Fibroblast of pulmonary artery (primary cell): ENCODE results near the gene SNX32.

ENCODE experiments used
- DNase-seq: peaks from one replicate; pipeline ENCODE4 v3.0.0-alpha.2; 2010; ENCODE audit warnings: low read depth
- H3K4me3 ChIP-seq: replicated peaks from 2 replicates; pipeline ENCODE4 v1.5.1; 2011; ENCODE audit warnings: low read depth, mild to moderate bottlenecking, control low read depth, low read length, moderate library complexity
- TF ChIP-seq, protein P1 (sequence below): IDR thresholded peaks from 2 replicates; pipeline ENCODE4 v1.5.1; 2011; ENCODE audit warnings: mild to moderate bottlenecking, control low read depth, low read length, inconsistent platforms; ENCODE audit errors: missing control alignments

The SNX32 gene

DNA sequence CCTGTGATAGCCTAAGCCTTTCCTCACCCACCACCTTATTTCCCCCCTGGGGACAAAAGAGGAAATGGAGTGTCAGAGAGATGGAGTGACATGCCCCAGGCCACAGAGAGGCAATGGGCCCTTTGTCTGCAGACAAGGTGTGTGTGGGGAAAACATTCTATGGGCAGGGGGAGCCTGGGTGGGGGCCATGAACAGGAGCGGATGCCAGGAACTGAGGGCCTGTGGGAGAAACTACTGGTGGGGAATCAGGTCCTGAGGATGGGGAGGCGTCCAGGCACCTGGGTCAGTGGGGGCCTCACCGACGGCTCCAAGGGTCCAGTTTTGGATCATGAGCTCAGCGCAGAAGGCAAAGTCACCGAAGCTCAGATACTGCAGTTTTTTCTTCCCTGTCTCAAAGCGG lies 51.5 kb downstream of the SNX32 start:
- DNase-seq = no peak
- TF ChIP-seq, protein P1, sequence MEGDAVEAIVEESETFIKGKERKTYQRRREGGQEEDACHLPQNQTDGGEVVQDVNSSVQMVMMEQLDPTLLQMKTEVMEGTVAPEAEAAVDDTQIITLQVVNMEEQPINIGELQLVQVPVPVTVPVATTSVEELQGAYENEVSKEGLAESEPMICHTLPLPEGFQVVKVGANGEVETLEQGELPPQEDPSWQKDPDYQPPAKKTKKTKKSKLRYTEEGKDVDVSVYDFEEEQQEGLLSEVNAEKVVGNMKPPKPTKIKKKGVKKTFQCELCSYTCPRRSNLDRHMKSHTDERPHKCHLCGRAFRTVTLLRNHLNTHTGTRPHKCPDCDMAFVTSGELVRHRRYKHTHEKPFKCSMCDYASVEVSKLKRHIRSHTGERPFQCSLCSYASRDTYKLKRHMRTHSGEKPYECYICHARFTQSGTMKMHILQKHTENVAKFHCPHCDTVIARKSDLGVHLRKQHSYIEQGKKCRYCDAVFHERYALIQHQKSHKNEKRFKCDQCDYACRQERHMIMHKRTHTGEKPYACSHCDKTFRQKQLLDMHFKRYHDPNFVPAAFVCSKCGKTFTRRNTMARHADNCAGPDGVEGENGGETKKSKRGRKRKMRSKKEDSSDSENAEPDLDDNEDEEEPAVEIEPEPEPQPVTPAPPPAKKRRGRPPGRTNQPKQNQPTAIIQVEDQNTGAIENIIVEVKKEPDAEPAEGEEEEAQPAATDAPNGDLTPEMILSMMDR = no peak
- no peak overlapping the region for H3K4me3 ChIP-seq

DNA sequence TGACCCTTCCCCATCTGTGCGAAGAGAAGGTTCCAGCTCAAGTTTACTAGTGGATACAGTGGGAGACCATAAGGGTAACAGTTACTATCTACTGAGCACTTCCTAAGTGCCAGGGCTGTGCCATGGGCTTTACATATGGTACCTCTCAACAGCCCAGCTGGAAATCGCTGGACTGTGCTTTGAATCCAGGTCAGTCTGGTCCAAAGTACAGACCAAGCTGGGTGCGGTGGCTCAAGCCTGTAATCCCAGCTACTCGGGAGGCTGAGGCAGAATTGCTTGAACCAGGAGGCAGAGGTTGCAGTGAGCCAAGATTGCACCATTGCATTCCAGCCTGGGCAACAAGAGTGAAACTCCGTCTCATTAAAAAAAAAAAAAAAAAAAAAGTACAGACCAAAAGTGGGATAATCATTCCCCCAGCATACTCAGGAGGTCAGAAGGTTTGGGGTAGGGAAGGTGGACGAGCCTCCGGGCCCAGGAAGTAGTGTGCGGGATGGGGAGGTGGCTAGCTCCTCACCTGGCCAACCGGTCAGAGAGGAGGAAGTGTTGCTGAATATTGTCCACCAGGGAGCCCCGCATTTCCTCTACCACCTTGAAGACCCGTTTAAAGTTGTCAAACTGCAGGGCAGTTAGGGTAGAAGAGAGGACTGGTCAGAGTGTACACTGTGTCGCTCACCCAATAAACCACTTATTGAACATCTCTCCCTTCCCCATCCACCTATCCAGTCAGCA lies 52.2 kb downstream of the SNX32 start:
- DNase-seq = no peak
- TF ChIP-seq, protein P1 = no peak

DNA sequence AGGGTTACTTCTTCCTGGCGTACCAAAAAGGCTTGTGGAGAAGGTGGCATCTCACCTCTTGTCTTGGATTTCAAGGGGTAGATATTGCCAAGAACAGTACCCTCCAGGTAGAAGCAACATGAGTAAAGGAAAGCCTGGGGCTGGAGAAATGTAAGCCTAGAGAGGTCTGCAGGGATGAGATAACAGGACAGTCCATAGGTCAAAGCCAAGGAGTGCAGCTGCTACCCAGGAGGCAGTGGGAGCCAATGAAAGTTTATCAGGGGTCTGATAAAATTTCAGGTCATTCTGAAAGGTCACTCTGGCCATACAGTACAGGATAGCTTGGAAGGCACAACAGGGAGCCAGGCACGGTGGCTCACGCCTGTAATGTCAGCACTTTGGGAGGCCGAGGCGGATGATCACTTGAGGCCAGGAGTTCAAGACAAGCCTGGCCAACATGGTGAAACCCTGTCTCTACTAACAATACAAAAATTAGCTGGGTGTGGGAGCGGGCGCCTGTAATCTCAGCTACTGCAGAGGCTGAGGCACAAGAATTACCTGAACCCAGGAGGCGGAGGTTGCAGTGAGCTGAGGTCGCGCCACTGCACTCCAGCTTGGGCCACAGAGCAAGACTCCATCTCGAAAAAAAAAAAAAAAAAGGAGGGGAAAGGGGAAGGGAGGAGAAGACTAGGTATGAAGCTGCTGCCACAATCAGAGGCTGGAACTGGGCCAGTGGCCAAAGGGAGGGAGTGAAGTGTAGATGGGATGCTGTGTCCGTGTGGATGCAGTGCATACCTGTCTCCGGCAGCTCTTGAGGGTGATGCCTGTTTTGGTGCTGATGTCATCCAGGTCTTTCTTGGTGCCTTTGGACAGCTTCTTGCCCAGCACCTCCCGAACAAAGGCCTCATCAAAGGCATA lies 53.3 kb downstream of the SNX32 start:
- no peak for DNase-seq
- peak overlapping the region; percentile 85 for H3K4me3 ChIP-seq
- TF ChIP-seq, protein P1 = no peak

More for the DNA sequence above, 52.2 kb downstream of the SNX32 start:
- H3K4me3 ChIP-seq = no peak overlapping the region

DNA sequence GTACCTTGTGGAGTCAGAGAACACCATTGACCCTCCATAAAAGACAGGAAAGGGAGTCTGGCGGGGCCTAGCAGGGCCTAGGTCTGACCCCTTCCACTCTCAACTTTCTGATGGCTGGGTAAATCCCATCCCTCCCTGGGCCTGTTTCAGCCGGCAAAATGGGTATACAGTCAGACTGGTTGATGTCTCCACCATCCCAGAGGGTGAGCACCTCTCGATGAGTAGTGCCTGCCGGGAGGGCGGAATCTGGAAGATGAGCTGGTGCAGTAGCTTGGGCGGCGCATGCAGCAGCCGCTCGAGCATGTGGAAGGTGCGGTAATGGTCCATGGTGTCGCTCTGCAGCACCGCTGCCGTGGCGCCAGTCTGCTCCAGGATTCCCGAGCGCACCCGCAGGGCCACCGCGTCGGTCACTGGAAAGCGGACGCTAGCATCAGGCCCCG lies 54.0 kb downstream of the SNX32 start:
- DNase-seq = no peak
- peak overlapping the region; percentile 85 for H3K4me3 ChIP-seq
- TF ChIP-seq, protein P1 = no peak

DNA sequence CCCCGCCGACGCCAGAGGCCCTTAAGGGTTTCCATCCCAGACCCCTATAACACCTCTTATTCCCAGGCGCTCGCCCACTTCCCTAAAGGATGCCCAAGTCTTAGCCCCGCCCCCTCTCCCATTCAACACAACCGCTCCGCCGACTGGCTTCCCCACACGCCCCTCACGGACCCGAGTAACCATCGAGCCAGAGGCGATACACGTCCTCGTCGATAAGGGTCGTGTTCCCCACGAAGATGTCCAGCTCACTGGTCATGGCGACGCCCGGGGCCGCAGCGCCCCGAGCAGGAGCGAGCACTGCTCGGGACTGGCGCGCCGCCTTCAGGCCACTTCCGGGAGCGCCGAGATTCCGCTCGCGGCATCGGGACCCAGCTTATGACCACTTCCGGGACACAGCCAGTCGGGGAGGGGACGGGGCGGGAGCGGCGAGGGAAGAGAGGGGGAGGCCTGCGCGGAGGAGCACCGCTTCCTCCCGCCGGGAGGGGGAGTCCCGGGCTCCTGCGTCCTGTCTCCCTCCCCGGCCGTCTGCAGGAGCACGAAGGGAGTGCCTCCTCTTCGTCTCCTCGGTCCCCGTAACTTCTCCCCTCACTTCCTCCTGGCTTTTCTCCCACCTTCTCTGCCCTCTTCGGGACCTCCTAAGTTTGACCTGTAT lies 54.5 kb downstream of the SNX32 start, which contains the start of gene FIBP:
TSS of gene FIBP (minus strand) at position 309 of the 652 bp plus-strand sequence. CDS start at position 256, 53 bp downstream.
- peak; percentile 97 for DNase-seq
- H3K4me3 ChIP-seq = peak within 1 kb of the TSS; percentile 85
- TF ChIP-seq, protein P1 = peak; percentile 56

DNA sequence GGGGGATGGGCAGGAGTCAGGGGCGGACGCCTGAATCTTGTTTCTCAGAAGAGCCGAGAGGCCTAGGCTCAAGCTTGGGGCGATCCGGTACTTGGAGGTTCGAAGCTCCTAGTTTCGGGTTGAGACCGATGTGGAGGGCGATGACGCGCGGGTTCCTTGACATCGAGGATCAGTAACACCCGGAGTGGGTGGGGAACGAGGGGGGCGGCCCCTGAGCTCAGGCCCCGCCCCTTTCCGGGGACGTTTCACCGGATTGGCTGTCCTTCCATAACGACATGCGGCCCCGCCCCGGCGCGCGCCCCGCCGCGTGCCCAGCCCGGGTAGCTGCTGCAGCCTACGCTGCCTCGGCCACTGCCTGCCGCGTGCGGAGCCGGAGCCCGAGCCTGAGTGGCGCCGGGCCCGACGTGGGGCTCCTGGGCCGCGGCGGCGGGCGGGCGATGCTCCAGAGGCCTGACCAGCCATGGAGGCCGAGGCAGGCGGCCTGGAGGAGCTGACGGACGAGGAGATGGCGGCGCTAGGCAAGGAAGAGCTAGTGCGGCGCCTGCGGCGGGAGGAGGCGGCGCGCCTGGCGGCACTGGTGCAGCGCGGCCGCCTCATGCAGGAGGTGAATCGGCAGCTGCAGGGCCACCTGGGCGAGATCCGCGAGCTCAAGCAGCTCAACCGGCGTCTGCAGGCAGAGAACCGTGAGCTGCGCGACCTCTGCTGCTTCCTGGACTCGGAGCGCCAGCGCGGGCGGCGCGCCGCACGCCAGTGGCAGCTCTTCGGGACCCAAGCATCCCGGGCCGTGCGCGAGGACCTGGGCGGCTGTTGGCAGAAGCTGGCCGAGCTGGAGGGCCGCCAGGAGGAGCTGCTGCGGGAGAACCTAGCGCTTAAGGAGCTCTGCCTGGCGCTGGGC lies 56.8 kb downstream of the SNX32 start, which contains the start of gene CCDC85B:
TSS of gene CCDC85B (plus strand) at position 350 of the 895 bp plus-strand sequence. CDS start at position 461, 111 bp downstream.
- H3K4me3 ChIP-seq = peak within 1 kb of the TSS; percentile 85

More for the DNA sequence above, 56.8 kb downstream of the SNX32 start, which contains the start of gene CCDC85B:
- DNase-seq = peak; percentile 96
- TF ChIP-seq, protein P1 = no peak
